GM23248 (cell line): ENCODE results near the gene SMC1A.

Source experiments
- EZH2 ChIP-seq: fragments of 200-600 bp; sonication (generic); IDR thresholded peaks from 2 replicates; pipeline ENCODE4 v1.6.1; 2018; ENCODE audit warnings: antibody characterized with exemption, mild to moderate bottlenecking; ENCODE audit not compliant: insufficient read depth, poor library complexity, severe bottlenecking
- EZH2phosphoT487 ChIP-seq: fragments of 200-600 bp; sonication (generic); IDR thresholded peaks from 2 replicates; pipeline ENCODE4 v1.6.1; 2018; ENCODE audit warnings: antibody characterized with exemption, moderate library complexity, mild to moderate bottlenecking, low read depth; ENCODE audit not compliant: insufficient read depth

DNA sequence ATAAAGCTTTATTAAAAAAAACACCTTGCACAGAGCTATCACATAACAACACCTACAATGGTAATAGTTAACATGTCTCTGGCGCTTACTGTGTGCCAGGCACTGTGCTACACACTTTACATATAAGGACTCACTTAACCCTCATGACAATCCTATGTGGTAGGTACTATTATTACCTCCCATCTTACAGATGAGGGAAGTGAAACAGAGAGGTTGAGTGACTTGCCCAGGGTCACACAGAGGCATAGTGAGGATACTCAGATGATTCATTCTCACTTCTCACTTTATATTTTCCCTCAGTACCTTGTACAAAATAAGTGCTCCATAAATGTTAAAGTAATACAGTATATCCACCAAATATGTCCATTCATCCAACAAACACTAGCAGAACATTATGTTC lies 97.7 kb downstream of the SMC1A start:
- no peak for TF ChIP-seq EZH2
- no peak for TF ChIP-seq EZH2phosphoT487
